Epidermal melanocyte (primary cell): Measurements from ENCODE around the gene TEX10.
"Not testable (repeated sequence)": the region's sequence is repeated elsewhere in the genome, so short reads cannot be mapped to it uniquely, and the experiment has no call there.

Source experiments
- DNase-seq: peaks from one replicate; pipeline ENCODE4 v3.0.0; 2011; ENCODE audit warnings: low spot score; ENCODE audit not compliant: insufficient read length

The TEX10 gene

DNA sequence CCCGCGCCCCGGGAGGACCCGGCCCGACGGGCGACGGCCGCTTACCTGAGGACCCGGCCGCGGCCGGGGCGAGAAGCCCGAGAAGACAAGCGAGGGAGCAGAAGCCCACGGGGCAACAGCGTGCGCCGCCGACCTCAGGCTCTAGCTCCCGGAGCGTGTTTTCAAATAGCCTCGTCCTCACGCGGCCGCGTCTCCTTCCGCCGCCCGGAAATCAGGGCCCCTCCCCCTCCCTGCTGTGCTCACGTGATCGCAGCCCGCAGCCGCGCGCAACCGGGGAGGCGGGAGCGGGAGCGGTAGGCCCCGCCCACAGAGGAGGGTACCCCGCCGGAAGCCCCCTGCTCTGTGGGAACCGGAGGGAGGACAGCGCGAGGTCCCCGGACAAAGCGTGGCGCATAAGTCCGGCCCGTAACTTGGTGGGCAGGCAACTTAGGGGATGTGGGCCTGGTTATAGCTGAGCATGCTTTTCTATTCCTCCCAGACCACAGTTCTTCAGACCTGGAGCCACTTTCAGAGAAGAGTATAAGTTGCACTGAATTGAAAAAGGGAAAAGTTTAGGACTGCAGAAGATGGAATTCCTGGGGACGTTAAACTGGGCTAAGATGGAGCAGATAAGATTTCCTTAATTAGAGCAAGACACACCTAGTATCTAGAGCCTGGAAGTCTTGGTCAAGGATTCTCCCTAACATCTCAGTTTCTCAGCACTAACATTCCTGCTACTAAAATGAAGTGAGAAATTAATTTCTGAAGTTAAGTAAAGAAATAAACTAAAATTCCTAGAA is at the start of gene TEX10:
Gene TEX10 (minus strand): TSS at position 216 of the 779 bp plus-strand sequence. CDS start 3,579 bp downstream, outside the sequence.
- peak; percentile 90 for DNase-seq

DNA sequence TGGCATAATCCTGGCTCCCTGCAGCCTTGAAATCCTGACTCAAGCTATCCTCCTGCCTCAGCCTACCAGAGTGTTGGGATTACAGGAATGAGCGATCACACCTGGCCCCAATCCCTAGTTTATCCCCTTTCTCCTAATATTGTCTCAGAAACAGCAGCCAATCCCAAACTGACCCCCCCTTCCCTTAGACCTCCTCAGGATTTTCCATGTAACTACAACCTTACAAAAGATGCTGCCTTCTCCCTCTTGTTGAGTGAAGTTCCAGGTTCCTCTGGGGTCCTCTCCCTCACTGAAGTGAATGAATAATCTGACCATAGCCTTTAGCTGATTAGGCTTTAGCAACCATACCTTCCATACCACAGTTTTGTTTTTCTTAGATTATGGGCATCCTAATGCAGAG is 48.3 kb upstream of the TEX10 start:
- DNase-seq, result no peak

GRCh38 chr9:100397529-100398266 is 45.0 kb upstream of the TEX10 start:
- DNase-seq, result no peak

DNA sequence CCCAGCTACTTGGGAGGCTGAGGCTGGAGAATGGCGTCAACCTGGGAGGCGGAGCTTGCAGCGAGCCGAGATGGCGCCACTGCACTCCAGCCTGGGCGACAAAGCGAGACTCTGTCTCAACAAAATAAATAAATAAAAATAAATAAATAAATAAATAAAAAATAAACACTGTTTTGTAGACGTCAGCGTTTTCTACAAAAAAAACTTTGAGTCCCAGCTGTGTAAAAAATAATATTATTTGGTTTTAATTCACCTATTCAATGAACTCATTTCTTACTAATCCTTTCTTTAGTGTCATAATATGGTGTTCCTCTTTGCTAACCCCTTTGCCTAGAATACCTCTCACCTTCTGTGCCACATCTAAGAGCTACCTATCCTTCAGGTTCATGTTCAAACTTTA is 44.0 kb upstream of the TEX10 start:
- no peak for DNase-seq

DNA sequence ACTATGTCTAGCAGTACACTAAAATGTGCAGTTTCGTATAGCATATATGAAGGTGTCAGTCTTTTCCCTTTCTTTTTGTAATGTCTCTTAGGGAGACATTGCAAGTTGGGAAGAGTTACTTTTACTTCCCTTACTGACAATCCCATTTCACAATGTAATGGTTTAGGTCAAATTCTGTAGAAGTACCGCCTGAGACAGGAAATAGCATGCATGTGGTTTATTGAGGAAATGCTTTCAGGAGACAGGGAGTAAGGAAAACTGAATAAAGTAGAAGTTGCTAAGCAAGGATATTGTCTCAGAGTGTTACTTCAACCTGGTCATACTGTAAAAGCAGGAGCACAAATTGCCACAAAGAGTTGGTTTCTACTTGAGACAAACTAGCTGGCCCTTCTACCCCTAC is 42.1 kb upstream of the TEX10 start:
- no peak for DNase-seq

- DNase-seq, result no peak
Observed at GRCh38 chr9:100394032-100394695, 41.4 kb upstream of the TEX10 start.

GRCh38 chr9:100392989-100393388 is 40.2 kb upstream of the TEX10 start:
- DNase-seq, result not testable (repeated sequence)

DNA sequence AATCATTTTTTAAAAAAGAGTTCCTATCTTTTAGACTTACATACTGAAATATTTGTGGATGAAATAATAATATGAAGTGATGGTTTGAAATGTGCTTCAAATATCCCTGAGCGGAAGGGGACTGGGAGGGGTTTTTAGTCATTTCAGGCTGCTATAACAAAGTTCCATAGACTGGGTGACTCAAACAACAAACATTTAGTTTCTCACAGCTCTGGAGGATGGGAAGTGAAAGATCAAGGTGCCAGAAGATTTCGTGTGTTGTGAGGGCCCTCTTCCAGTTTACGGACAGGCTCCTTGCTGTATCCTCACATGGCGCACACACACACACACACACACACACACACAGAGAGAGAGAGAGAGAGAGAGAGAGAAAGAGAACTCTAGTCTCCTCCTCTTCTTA is 27.1 kb upstream of the TEX10 start:
- DNase-seq, result no peak

- no peak for DNase-seq
Observed at GRCh38 chr9:100377015-100377414, 24.3 kb upstream of the TEX10 start.

- no peak for DNase-seq
Observed at GRCh38 chr9:100375658-100376057, 22.9 kb upstream of the TEX10 start.

DNA sequence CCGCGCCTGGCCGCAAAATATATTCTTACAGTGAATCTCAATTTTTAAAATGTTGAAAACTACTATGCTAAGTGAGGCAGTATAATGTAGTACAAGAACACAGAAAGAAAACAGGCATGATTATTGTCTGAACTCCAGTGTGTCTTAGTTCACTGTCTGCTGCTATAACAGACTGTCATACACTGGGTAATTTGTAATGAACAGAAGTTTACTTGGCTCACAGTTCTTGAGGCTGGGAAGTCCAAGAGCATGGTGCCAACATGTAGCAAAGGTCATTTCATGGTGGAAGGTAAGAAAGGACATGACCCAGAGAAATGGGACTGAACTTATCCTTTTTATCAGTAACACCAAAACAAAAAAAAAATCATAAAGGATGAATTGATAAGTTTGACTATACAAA is 19.9 kb upstream of the TEX10 start:
- DNase-seq, result no peak

GRCh38 chr9:100370064-100370723 is 17.5 kb upstream of the TEX10 start:
- DNase-seq, result no peak

- no peak for DNase-seq
Observed at GRCh38 chr9:100368672-100369071, 15.9 kb upstream of the TEX10 start.

- no peak for DNase-seq
Observed at GRCh38 chr9:100366121-100366520, 13.4 kb upstream of the TEX10 start.

GRCh38 chr9:100364013-100364412 is 11.3 kb upstream of the TEX10 start:
- DNase-seq, result no peak

GRCh38 chr9:100359057-100359456 is 6.3 kb upstream of the TEX10 start:
- no peak for DNase-seq

DNA sequence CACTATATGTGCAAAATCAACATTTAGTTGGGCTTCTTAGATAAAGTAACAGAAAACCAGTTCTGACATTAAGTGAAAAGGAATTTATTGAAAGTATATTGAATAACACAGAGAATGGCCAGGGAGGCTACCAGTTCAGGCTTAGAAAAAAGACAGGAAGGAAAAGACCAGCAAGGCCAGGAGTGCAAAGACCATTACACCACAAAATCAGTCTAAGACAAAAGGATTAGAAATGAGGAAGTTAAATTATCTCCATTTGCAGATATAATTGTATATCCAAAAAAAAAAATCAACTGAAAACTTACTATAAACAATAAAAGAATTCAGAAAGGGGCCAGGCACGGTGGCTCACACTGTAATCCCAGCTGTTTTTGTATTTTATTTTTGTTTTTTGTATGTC is 4.8 kb upstream of the TEX10 start:
- no peak for DNase-seq

DNA sequence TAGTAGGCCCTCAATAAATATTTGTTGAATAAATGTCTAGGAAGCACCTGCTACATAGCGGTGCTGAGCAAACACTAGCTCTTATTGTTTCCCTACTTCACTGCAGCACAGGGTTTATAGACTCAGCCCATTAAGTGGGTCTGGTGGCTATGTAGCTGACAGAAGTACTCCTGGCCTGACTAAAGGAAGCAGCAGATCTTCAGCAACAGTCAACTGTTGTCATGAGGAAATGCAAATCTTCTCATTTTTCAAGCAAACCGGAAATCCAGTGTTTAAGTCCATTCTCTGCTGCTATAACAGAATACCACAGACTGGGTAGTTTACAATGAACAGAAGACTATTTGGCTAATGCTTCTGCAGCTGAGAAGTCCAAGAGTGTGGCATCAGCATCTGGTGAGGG is 2.8 kb upstream of the TEX10 start:
- DNase-seq, result no peak

- DNase-seq, result no peak
Observed at GRCh38 chr9:100354121-100354800, 1.5 kb upstream of the TEX10 start.

DNA sequence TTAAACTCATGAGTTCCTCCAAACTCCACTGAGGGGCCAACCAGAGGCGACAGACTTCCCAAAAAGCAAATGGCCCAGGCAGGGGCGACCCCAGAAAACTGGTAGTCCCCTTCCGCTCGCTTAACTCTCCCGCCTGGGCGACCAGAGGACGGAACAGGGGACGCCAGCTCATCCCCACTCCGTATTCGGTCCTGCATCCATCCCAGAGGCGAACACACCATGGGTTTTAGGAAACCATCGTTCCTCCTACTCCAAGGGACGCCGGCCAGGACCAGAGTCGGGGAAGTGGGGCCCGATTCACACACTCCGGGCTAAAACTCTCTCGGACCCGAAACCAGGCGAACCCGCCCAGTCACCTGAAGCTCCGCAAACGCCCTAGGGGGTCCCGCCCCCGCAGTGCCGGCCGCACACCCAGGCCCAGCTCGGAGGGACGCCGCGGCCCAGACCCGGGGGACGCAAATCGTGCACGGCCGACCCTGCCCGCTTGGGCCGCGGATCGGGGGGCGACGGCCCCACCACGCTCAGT is 478 bp downstream of the TEX10 start:
- no peak for DNase-seq

DNA sequence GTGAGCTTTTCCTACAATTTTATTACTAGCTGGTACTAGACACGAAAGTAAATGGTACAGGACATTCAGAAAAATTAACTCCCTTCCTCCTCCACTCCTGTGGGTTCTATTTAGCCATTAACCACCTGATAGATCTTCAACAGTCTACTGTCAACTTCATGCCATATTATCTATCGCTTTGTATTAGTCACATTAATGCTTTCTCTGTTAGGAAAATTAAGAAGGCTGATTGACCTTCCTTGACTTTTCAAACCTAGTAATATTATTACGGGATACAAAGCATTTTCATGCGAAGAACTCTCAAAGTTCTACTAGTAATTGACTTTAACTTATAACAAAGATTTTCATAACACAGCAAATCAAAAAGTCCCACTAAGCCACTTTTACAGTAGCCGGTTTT is 1.2 kb downstream of the TEX10 start:
- DNase-seq, result no peak
